HEK293 (cell line): ENCODE results near the gene INTS1.

ENCODE experiments used
- CTCF ChIP-seq: fragments of 450-650 bp; formaldehyde crosslinking; IDR thresholded peaks from 2 replicates; pipeline ENCODE4 v1.5.1; 2016; ENCODE audit warnings: missing biosample characterization, missing genetic modification characterization
- YY1 ChIP-seq: fragments of 450-650 bp; formaldehyde crosslinking; IDR thresholded peaks from 2 replicates; pipeline ENCODE4 v1.5.1; 2018; ENCODE audit warnings: missing biosample characterization, missing genetic modification characterization
- ZBTB17 ChIP-seq: fragments of 450-650 bp; formaldehyde crosslinking; IDR thresholded peaks from 2 replicates; pipeline ENCODE4 v1.5.1; 2016; ENCODE audit warnings: missing biosample characterization, missing genetic modification characterization
- ZFP3 ChIP-seq: fragments of 450-650 bp; formaldehyde crosslinking; IDR thresholded peaks from 2 replicates; pipeline ENCODE4 v1.5.1; 2016; ENCODE audit warnings: low read depth, missing biosample characterization, missing genetic modification characterization
- ZFP37 ChIP-seq: fragments of 450-650 bp; formaldehyde crosslinking; IDR thresholded peaks from 2 replicates; pipeline ENCODE4 v1.5.1; 2016; ENCODE audit warnings: missing biosample characterization, missing genetic modification characterization
- ZNF114 ChIP-seq: fragments of 450-650 bp; formaldehyde crosslinking; IDR thresholded peaks from 2 replicates; pipeline ENCODE4 v1.5.0; 2017; ENCODE audit warnings: missing biosample characterization, missing genetic modification characterization
- ZNF148 ChIP-seq: fragments of 450-650 bp; formaldehyde crosslinking; IDR thresholded peaks from 2 replicates; pipeline ENCODE4 v1.5.0; 2017; ENCODE audit warnings: missing biosample characterization, missing genetic modification characterization, borderline replicate concordance
- ZNF221 ChIP-seq: fragments of 450-650 bp; formaldehyde crosslinking; IDR thresholded peaks from 2 replicates; pipeline ENCODE4 v1.5.1; 2017; ENCODE audit warnings: missing biosample characterization, missing genetic modification characterization, borderline replicate concordance
- ZNF645 ChIP-seq: fragments of 450-650 bp; formaldehyde crosslinking; IDR thresholded peaks from 2 replicates; pipeline ENCODE4; 2016; ENCODE audit warnings: missing biosample characterization, missing genetic modification characterization
- ZNF747 ChIP-seq: fragments of 450-650 bp; formaldehyde crosslinking; IDR thresholded peaks from 2 replicates; pipeline ENCODE4 v1.5.1; 2016; ENCODE audit warnings: missing biosample characterization, missing genetic modification characterization
- ZNF76 ChIP-seq: fragments of 450-650 bp; formaldehyde crosslinking; IDR thresholded peaks from 2 replicates; pipeline ENCODE4; 2016; ENCODE audit warnings: low read depth, missing biosample characterization, missing genetic modification characterization, borderline replicate concordance
- ZNF768 ChIP-seq: fragments of 450-650 bp; formaldehyde crosslinking; IDR thresholded peaks from 2 replicates; pipeline ENCODE4 v1.5.1; 2018; ENCODE audit warnings: missing biosample characterization, mild to moderate bottlenecking, missing genetic modification characterization
- ZNF830 ChIP-seq: fragments of 450-650 bp; IDR thresholded peaks from 2 replicates; pipeline ENCODE4 v1.5.0; 2018; ENCODE audit warnings: missing biosample characterization, missing genetic modification characterization, low read depth, mild to moderate bottlenecking, moderate library complexity
- ZNF837 ChIP-seq: fragments of 450-650 bp; formaldehyde crosslinking; IDR thresholded peaks from 2 replicates; pipeline ENCODE4 v1.5.1; 2016; ENCODE audit warnings: missing biosample characterization, missing genetic modification characterization

- TF ChIP-seq CTCF (tag by site-specific recombination) (no peak), ZFP3 (tag by site-specific recombination) (no peak), ZNF76 (tag by site-specific recombination) (no peak), ZNF645 (tag by site-specific recombination) (no peak), ZNF221 (tag by site-specific recombination) (no peak), ZFP37 (no peak), ZNF114 (no peak), ZNF747 (no peak), ZBTB17 (tag by site-specific recombination) (no peak), ZNF830 (tag by site-specific recombination) (no peak), ZNF148 (tag by site-specific recombination) (no peak), ZNF768 (tag by site-specific recombination) (no peak), YY1 (no peak), ZNF837 (no peak)
Measured at GRCh38 chr7:1521456-1521855, 17.3 kb upstream of the INTS1 start.
